GM23338 (cell line): ENCODE data around the gene ADIPOR2. TPM values are rescaled to one million over a fixed set of nuclear protein-coding genes. Genes with fewer than 3 reads are reported as not detected.

Experiments
- ATAC-seq: fragments of 200-7000 bp; cut with Tn5 transposase; 3 replicates; pipeline ENCODE4 v1.9.1; 2020
- DNase-seq: peaks from one replicate; pipeline ENCODE4 v3.0.0-alpha.2; 2015; ENCODE audit warnings: low spot score
- H2AFZ ChIP-seq: fragments of 200-600 bp; sonication (generic); 2 replicates; pipeline ENCODE4 v1.8.0; 2016; ENCODE audit warnings: antibody characterized with exemption, mild to moderate bottlenecking, moderate library complexity
- H3F3A ChIP-seq: fragments of 200-600 bp; sonication (generic); replicated peaks from 2 replicates; pipeline ENCODE4 v1.8.0; 2017; ENCODE audit warnings: antibody characterized with exemption, mixed run types, low read depth
- H3K27ac ChIP-seq: fragments of 200-600 bp; sonication (generic); 2 replicates; pipeline ENCODE4 v1.6.1; 2016; ENCODE audit warnings: low read depth
- H3K27me3 ChIP-seq: fragments of 200-600 bp; sonication (generic); 2 replicates; pipeline ENCODE4 v1.8.0; 2016; ENCODE audit warnings: mild to moderate bottlenecking, mixed run types, moderate library complexity; ENCODE audit not compliant: insufficient read depth
- H3K36me3 ChIP-seq: fragments of 200-600 bp; sonication (generic); 2 replicates; pipeline ENCODE4 v1.8.0; 2016; ENCODE audit warnings: mild to moderate bottlenecking; ENCODE audit not compliant: insufficient read depth
- H3K4me1 ChIP-seq: fragments of 200-600 bp; sonication (generic); 2 replicates; pipeline ENCODE4 v1.8.0; 2016; ENCODE audit warnings: mild to moderate bottlenecking, moderate library complexity; ENCODE audit not compliant: insufficient read depth
- H3K4me2 ChIP-seq: fragments of 200-600 bp; sonication (generic); 2 replicates; pipeline ENCODE4 v1.7.1; 2017; ENCODE audit warnings: mixed run types
- H3K4me3 ChIP-seq: fragments of 200-600 bp; sonication (generic); 2 replicates; pipeline ENCODE4 v1.6.1; 2016; ENCODE audit warnings: mixed run types
- H3K79me2 ChIP-seq: fragments of 200-600 bp; sonication (generic); replicated peaks from 2 replicates; pipeline ENCODE4 v1.8.0; 2017; ENCODE audit warnings: mild to moderate bottlenecking; ENCODE audit not compliant: insufficient read depth
- H3K9me2 ChIP-seq: fragments of 200-600 bp; sonication (generic); 2 replicates; pipeline ENCODE4 v1.8.0; 2017; ENCODE audit not compliant: insufficient read depth
- H4K20me1 ChIP-seq: fragments of 200-600 bp; sonication (generic); replicated peaks from 2 replicates; pipeline ENCODE4 v1.8.0; 2017; ENCODE audit warnings: mild to moderate bottlenecking; ENCODE audit not compliant: insufficient read depth
- H3K27ac Mint-ChIP-seq: 2 replicates; pipeline ENCODE4 v1.8.0; 2020; ENCODE audit warnings: inconsistent platforms, mild to moderate bottlenecking, moderate library complexity, mixed read lengths
- H3K27me3 Mint-ChIP-seq: 3 replicates; pipeline ENCODE4 v1.8.0; 2022; ENCODE audit warnings: low read depth, mild to moderate bottlenecking, moderate library complexity, mixed read lengths, inconsistent platforms; ENCODE audit not compliant: insufficient read depth, poor library complexity
- H3K36me3 Mint-ChIP-seq: 3 replicates; pipeline ENCODE4 v1.8.0; 2021; ENCODE audit warnings: low read depth, mild to moderate bottlenecking, inconsistent platforms, moderate library complexity, mixed read lengths
- H3K4me1 Mint-ChIP-seq: 3 replicates; pipeline ENCODE4 v1.8.0; 2020; ENCODE audit warnings: mild to moderate bottlenecking, inconsistent platforms, mixed read lengths
- H3K4me3 Mint-ChIP-seq: 3 replicates; pipeline ENCODE4 v1.8.0; 2021; ENCODE audit warnings: moderate library complexity, mild to moderate bottlenecking, inconsistent platforms, mixed read lengths
- H3K9me3 Mint-ChIP-seq: 3 replicates; pipeline ENCODE4 v1.8.0; 2020; ENCODE audit warnings: moderate library complexity, mild to moderate bottlenecking, inconsistent platforms, mixed read lengths
- CTCF ChIP-seq, 2 experiments: fragments of 200-600 bp in 1 of 2; sonication (generic) in 1 of 2; conservative IDR thresholded peaks; 2 replicates each; pipeline versions ENCODE4 v1.5.1 to v1.6.1; 2016 to 2017; ENCODE audit warnings: antibody characterized with exemption in 2 of 2, low read depth in 2 of 2, mild to moderate bottlenecking in 2 of 2, moderate library complexity in 1 of 2
- EZH2 ChIP-seq: fragments of 200-600 bp; sonication (generic); IDR thresholded peaks from one replicate; pipeline ENCODE4 v1.8.0; 2017; ENCODE audit warnings: antibody characterized with exemption, mild to moderate bottlenecking, low read depth; ENCODE audit not compliant: unreplicated experiment
- EZH2phosphoT487 ChIP-seq: fragments of 200-600 bp; sonication (generic); IDR thresholded peaks from one replicate; pipeline ENCODE4 v1.8.1; 2018; ENCODE audit warnings: antibody characterized with exemption; ENCODE audit not compliant: unreplicated experiment
- JUNB ChIP-seq: IDR thresholded peaks from one replicate; pipeline ENCODE4 v1.6.1; 2016; ENCODE audit warnings: antibody characterized with exemption; ENCODE audit not compliant: unreplicated experiment
- NANOG ChIP-seq: IDR thresholded peaks from 2 replicates; pipeline ENCODE4 v1.6.1; 2016; ENCODE audit warnings: antibody characterized with exemption, borderline replicate concordance
- POLR2AphosphoS5 ChIP-seq: IDR thresholded peaks from 2 replicates; pipeline ENCODE4 v1.6.1; 2016; ENCODE audit warnings: antibody characterized with exemption, low read depth
- STAT1 ChIP-seq: IDR thresholded peaks from one replicate; pipeline ENCODE4 v1.6.1; 2016; ENCODE audit warnings: antibody characterized with exemption; ENCODE audit not compliant: unreplicated experiment
- ZNF114 ChIP-seq: fragments of 250-450 bp; sonication (Bioruptor Pico); IDR thresholded peaks from 2 replicates; pipeline ENCODE4 v1.5.0; 2020; ENCODE audit warnings: mild to moderate bottlenecking, moderate library complexity
- ZNF331 ChIP-seq: fragments of 250-450 bp; sonication (Bioruptor Pico); IDR thresholded peaks from 2 replicates; pipeline ENCODE4 v1.5.0; 2020; ENCODE audit warnings: low read depth, mild to moderate bottlenecking, moderate library complexity
- ZNF462 ChIP-seq: fragments of 250-450 bp; sonication (Bioruptor Pico); IDR thresholded peaks from 2 replicates; pipeline ENCODE4 v1.5.0; 2020; ENCODE audit warnings: mild to moderate bottlenecking, moderate library complexity
- polyA plus RNA-seq: library from polyadenylated mRNA; unstranded; fragments of >200 nt; fragmentation: Nextera tagmentation; extraction: Ambion mirVana; gene quantifications from 2 replicates; pipeline ENCODE4 v1.2.1, GENCODE V29; 2016
- total RNA-seq: library from RNA; depleted of rRNA; stranded (reverse); fragments of >200 nt; shearing (Covaris generic); gene quantifications from 2 replicates; pipeline ENCODE4 v1.2.3, GENCODE V29; 2014
- TF ChIP-seq, protein P1 (sequence below): IDR thresholded peaks from 2 replicates; pipeline ENCODE4 v1.6.1; 2016; ENCODE audit warnings: antibody characterized with exemption
- TF ChIP-seq, protein P2 (sequence below): IDR thresholded peaks from one replicate; pipeline ENCODE4 v1.6.1; 2018; ENCODE audit warnings: antibody characterized with exemption; ENCODE audit not compliant: unreplicated experiment

ADIPOR2 gene
- total and polyA plus RNA-seq, 2 experiments from 2014 or later, result 11.7 to 36.2 TPM

- Mint-ChIP-seq H3K36me3 (peaks cover 41% of the 10 kb centered on the region), H3K27me3 (no peaks in the 10 kb centered on the region), H3K27ac (no peak overlapping the region), H3K4me3 (no peak overlapping the region), H3K4me1 (peaks cover 3% of the 10 kb centered on the region; the same call in 1 of the 3 replicates), H3K9me3 (peaks cover 22% of the 10 kb centered on the region)
- no peak overlapping the region for H3K4me3 ChIP-seq
- ATAC-seq, result no peak
- H4K20me1 ChIP-seq, result peaks cover 14% of the 10 kb centered on the region
- no peak overlapping the region for H3K27ac ChIP-seq
- 0 out of 2 replicates have a peak, but pooled peaks cover 4% of the 10 kb centered on the region for H3K36me3 ChIP-seq
- no peak for DNase-seq
- H3K4me1 ChIP-seq, result no peaks in the 10 kb centered on the region
- no peaks in the 10 kb centered on the region for H3F3A ChIP-seq
- H3K4me2 ChIP-seq, result no peak overlapping the region
- H3K9me2 ChIP-seq, result no peaks in the 10 kb centered on the region
- TF ChIP-seq POLR2AphosphoS5 (no peak), ZNF462 (CRISPR knock-in tag) (no peak), JUNB (no peak), ZNF114 (CRISPR knock-in tag) (no peak), EZH2phosphoT487 (no peak), NANOG (no peak), CTCF (conservative IDR thresholded peaks at IDR 0.05; ENCODE audit: low read depth in 2 of 2) (no peak), EZH2 (no peak), STAT1 (no peak), ZNF331 (CRISPR knock-in tag) (no peak)
- TF ChIP-seq, protein P1, sequence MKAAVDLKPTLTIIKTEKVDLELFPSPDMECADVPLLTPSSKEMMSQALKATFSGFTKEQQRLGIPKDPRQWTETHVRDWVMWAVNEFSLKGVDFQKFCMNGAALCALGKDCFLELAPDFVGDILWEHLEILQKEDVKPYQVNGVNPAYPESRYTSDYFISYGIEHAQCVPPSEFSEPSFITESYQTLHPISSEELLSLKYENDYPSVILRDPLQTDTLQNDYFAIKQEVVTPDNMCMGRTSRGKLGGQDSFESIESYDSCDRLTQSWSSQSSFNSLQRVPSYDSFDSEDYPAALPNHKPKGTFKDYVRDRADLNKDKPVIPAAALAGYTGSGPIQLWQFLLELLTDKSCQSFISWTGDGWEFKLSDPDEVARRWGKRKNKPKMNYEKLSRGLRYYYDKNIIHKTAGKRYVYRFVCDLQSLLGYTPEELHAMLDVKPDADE, result no peak
- TF ChIP-seq, protein P2, sequence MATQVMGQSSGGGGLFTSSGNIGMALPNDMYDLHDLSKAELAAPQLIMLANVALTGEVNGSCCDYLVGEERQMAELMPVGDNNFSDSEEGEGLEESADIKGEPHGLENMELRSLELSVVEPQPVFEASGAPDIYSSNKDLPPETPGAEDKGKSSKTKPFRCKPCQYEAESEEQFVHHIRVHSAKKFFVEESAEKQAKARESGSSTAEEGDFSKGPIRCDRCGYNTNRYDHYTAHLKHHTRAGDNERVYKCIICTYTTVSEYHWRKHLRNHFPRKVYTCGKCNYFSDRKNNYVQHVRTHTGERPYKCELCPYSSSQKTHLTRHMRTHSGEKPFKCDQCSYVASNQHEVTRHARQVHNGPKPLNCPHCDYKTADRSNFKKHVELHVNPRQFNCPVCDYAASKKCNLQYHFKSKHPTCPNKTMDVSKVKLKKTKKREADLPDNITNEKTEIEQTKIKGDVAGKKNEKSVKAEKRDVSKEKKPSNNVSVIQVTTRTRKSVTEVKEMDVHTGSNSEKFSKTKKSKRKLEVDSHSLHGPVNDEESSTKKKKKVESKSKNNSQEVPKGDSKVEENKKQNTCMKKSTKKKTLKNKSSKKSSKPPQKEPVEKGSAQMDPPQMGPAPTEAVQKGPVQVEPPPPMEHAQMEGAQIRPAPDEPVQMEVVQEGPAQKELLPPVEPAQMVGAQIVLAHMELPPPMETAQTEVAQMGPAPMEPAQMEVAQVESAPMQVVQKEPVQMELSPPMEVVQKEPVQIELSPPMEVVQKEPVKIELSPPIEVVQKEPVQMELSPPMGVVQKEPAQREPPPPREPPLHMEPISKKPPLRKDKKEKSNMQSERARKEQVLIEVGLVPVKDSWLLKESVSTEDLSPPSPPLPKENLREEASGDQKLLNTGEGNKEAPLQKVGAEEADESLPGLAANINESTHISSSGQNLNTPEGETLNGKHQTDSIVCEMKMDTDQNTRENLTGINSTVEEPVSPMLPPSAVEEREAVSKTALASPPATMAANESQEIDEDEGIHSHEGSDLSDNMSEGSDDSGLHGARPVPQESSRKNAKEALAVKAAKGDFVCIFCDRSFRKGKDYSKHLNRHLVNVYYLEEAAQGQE, result no peak
- no peak overlapping the region for H2AFZ ChIP-seq
- H3K27me3 ChIP-seq, result no peaks in the 10 kb centered on the region
- H3K79me2 ChIP-seq, result peaks cover 86% of the 10 kb centered on the region
Measured at GRCh38 chr12:1750300-1750699, 59.4 kb downstream of the ADIPOR2 start.
